NCI-H524 treated with DMSO at 0.1 percent for 48 hours (cell line): ENCODE results near the gene PPDPF.
"Not testable (repeated sequence)": the region's sequence is repeated elsewhere in the genome, so short reads cannot be mapped to it uniquely, and the experiment has no call there.

Experiments used
- DNase-seq: peaks from one replicate; lab custom pipeline; 2025; lab: John Stamatoyannopoulos, UW

The PPDPF gene

GRCh38 chr20:63500902-63501817, 19.4 kb upstream of the PPDPF start:
- no peak for DNase-seq

- no peak for DNase-seq
Measured at GRCh38 chr20:63501818-63502670, 18.5 kb upstream of the PPDPF start.

- DNase-seq = peak; percentile 48
Measured at GRCh38 chr20:63502671-63503172, 17.8 kb upstream of the PPDPF start.

GRCh38 chr20:63503524-63503923, 17.0 kb upstream of the PPDPF start:
- DNase-seq = no peak

GRCh38 chr20:63504642-63505041, 15.9 kb upstream of the PPDPF start:
- no peak for DNase-seq

GRCh38 chr20:63505281-63505680, 15.3 kb upstream of the PPDPF start:
- no peak for DNase-seq

- DNase-seq = no peak
Measured at GRCh38 chr20:63505723-63506122, 14.8 kb upstream of the PPDPF start.

- no peak for DNase-seq
Measured at GRCh38 chr20:63507083-63507743, 13.4 kb upstream of the PPDPF start.

GRCh38 chr20:63508072-63508768, 12.3 kb upstream of the PPDPF start:
- no peak for DNase-seq

GRCh38 chr20:63509088-63509564, 11.4 kb upstream of the PPDPF start:
- DNase-seq = no peak

- DNase-seq = no peak
Measured at GRCh38 chr20:63513207-63513606, 7.4 kb upstream of the PPDPF start.

- not testable (repeated sequence) for DNase-seq
Measured at GRCh38 chr20:63514520-63514919, 6.0 kb upstream of the PPDPF start.

GRCh38 chr20:63517376-63518309, 2.9 kb upstream of the PPDPF start:
- no peak for DNase-seq

- DNase-seq = no peak
Measured at GRCh38 chr20:63518351-63518861, 2.2 kb upstream of the PPDPF start.

GRCh38 chr20:63518946-63519667, 1.5 kb upstream of the PPDPF start:
- DNase-seq = no peak

GRCh38 chr20:63519668-63520503, 679 bp upstream of the PPDPF start:
- DNase-seq = no peak

GRCh38 chr20:63520934-63521601, 503 bp downstream of the PPDPF start:
- no peak for DNase-seq

GRCh38 chr20:63521602-63522001, 1.0 kb downstream of the PPDPF start:
- DNase-seq = no peak
